Measurements from ENCODE around the gene CYP3A5. TPM values are rescaled to one million over a fixed set of nuclear protein-coding genes. Genes with fewer than 3 reads are reported as not detected.

Gene CYP3A5
- total and polyA plus RNA-seq, 2 of the 13 experiments (the other 11 are each of a cell fraction or from before 2014, with no cell fraction given) = 5.7 to 9.3 TPM

DNA sequence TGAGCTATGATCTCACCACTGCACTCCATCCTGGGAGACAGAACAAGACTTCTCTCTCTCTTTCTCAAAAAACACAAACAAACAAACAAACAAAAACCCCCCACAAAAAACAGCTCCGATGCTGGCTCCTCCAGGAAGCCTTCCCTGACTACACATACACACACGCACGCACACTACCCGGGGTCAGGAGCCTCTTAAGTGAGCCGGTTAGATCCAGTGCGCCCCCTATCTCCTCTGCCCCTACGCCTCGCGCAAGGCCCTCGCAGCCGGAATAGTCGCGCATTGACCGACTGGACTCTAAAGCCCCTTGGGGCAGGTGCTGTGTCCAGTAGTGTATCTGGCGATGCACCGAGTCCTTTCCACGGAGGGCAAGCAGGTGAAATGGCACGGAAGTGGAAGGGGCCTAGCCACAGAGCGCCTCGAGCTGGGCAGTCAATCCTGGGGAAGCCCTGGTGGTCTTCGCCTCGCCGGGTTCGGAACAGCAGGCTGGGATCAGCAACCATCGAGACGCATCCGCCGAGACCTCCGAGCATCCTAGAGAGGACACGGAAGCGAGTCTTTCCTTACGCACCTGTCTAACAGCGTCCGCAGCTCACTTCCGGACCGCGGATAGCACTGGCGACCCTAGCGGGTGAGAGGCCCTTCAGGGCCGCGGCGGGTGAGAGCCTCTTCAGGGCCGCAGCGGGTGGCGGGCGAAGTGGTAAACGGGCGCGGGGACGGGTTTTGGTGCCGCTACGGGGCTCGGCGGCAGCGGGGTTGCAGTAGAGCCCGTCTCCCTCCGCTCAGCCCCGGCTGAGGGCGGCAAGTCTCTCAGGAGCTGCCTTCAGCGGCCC is 63.2 kb downstream of the CYP3A5 start, which contains the start of gene ZSCAN25 (continued):
- TF ChIP-seq ZNF614 (CRISPR knock-in tag; IDR thresholded peaks at IDR 0.05; ENCODE audit: borderline replicate concordance) (no peak; the same call in 1 of the 2 replicates), MXI1 (IDR thresholded peaks at IDR 0.05; ENCODE audit: borderline replicate concordance, low read depth, low read length) (peak; percentile 46; the same call in 1 of the 3 replicates), ZFP41 (CRISPR knock-in tag; IDR thresholded peaks at IDR 0.05; ENCODE audit: borderline replicate concordance) (peak; percentile 55; the same call in 1 of the 2 replicates), ZKSCAN8 (CRISPR knock-in tag; IDR thresholded peaks at IDR 0.05; ENCODE audit: borderline replicate concordance) (peak; percentile 84), ATM (IDR thresholded peaks at IDR 0.05; ENCODE audit: borderline replicate concordance) (no peak), CREM (IDR thresholded peaks at IDR 0.05) (peak; percentile 86), CREM (CRISPR knock-in tag; IDR thresholded peaks at IDR 0.05) (no peak), KLF16 (CRISPR knock-in tag; IDR thresholded peaks at IDR 0.05) (peak in 1 of 2 experiments; percentile 50; a peak in 2 of 4 replicates), ZFP36L2 (CRISPR knock-in tag; IDR thresholded peaks at IDR 0.05) (0 out of 2 replicates have a peak, but pooled peaks have one; percentile 54), CHD4 (IDR thresholded peaks at IDR 0.05; ENCODE audit: borderline replicate concordance, low read length) (0 out of 2 replicates have a peak, but pooled peaks have one; percentile 76), HNRNPK (IDR thresholded peaks at IDR 0.05; ENCODE audit: low read depth, low read length, poor library complexity, severe bottlenecking) (no peak), ATRX (CRISPR knock-in tag; IDR thresholded peaks at IDR 0.05; ENCODE audit: borderline replicate concordance) (no peak), TRIM24 (CRISPR knock-in tag; IDR thresholded peaks at IDR 0.05) (no peak)
- TF ChIP-seq, protein P1, sequence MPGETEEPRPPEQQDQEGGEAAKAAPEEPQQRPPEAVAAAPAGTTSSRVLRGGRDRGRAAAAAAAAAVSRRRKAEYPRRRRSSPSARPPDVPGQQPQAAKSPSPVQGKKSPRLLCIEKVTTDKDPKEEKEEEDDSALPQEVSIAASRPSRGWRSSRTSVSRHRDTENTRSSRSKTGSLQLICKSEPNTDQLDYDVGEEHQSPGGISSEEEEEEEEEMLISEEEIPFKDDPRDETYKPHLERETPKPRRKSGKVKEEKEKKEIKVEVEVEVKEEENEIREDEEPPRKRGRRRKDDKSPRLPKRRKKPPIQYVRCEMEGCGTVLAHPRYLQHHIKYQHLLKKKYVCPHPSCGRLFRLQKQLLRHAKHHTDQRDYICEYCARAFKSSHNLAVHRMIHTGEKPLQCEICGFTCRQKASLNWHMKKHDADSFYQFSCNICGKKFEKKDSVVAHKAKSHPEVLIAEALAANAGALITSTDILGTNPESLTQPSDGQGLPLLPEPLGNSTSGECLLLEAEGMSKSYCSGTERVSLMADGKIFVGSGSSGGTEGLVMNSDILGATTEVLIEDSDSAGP (CRISPR knock-in tag; IDR thresholded peaks at IDR 0.05; ENCODE audit: borderline replicate concordance) = peak; percentile 95
- TF ChIP-seq, protein P2, sequence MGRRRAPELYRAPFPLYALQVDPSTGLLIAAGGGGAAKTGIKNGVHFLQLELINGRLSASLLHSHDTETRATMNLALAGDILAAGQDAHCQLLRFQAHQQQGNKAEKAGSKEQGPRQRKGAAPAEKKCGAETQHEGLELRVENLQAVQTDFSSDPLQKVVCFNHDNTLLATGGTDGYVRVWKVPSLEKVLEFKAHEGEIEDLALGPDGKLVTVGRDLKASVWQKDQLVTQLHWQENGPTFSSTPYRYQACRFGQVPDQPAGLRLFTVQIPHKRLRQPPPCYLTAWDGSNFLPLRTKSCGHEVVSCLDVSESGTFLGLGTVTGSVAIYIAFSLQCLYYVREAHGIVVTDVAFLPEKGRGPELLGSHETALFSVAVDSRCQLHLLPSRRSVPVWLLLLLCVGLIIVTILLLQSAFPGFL (CRISPR knock-in tag; IDR thresholded peaks at IDR 0.05) = no peak; the same call in 1 of the 2 replicates
- TF ChIP-seq, protein P3, sequence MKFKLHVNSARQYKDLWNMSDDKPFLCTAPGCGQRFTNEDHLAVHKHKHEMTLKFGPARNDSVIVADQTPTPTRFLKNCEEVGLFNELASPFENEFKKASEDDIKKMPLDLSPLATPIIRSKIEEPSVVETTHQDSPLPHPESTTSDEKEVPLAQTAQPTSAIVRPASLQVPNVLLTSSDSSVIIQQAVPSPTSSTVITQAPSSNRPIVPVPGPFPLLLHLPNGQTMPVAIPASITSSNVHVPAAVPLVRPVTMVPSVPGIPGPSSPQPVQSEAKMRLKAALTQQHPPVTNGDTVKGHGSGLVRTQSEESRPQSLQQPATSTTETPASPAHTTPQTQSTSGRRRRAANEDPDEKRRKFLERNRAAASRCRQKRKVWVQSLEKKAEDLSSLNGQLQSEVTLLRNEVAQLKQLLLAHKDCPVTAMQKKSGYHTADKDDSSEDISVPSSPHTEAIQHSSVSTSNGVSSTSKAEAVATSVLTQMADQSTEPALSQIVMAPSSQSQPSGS (CRISPR knock-in tag; IDR thresholded peaks at IDR 0.05) = peak; percentile 78; the same call in 1 of the 2 replicates

Data from HepG2 (cell line).